Mucosa of stomach (tissue), 1 donor: Measurements from ENCODE around the gene SH3GL1.

Source experiments
- H3K27me3 ChIP-seq: one replicate; pipeline ENCODE4 v1.7.0; 2013; ENCODE audit warnings: mild to moderate bottlenecking, low read length; ENCODE audit not compliant: control insufficient read depth, insufficient read depth
- H3K36me3 ChIP-seq: one replicate; pipeline ENCODE4 v1.7.0; 2013; ENCODE audit warnings: low read length; ENCODE audit not compliant: control insufficient read depth, insufficient read depth
- H3K4me1 ChIP-seq: one replicate; pipeline ENCODE4 v1.7.0; 2013; ENCODE audit warnings: mild to moderate bottlenecking, low read length; ENCODE audit not compliant: control insufficient read depth, insufficient read depth
- H3K4me3 ChIP-seq: one replicate; pipeline ENCODE4 v1.7.0; 2013; ENCODE audit warnings: low read length
- H3K9ac ChIP-seq: one replicate; pipeline ENCODE4 v1.7.0; 2013; ENCODE audit warnings: mild to moderate bottlenecking, low read length, moderate library complexity
- H3K9me3 ChIP-seq: one replicate; pipeline ENCODE4 v1.7.0; 2013; ENCODE audit warnings: mild to moderate bottlenecking, low read length, moderate library complexity; ENCODE audit not compliant: control insufficient read depth
- donor health status: Pancreatic carcinoma.

SH3GL1 gene

GRCh38 chr19:4390017-4390566, 10.3 kb downstream of the SH3GL1 start:
- Histone ChIP-seq H3K9ac (peak overlapping the region; percentile 53), H3K4me1 (peaks cover 40% of the 10 kb centered on the region), H3K4me3 (no peak overlapping the region), H3K27me3 (no peaks in the 10 kb centered on the region), H3K9me3 (no peaks in the 10 kb centered on the region), H3K36me3 (peaks cover 7% of the 10 kb centered on the region)

- H3K4me3 ChIP-seq, result no peak overlapping the region
- peaks cover 40% of the 10 kb centered on the region for H3K4me1 ChIP-seq
- H3K9ac ChIP-seq, result peak overlapping the region; percentile 53
- no peaks in the 10 kb centered on the region for H3K27me3 ChIP-seq
- no peaks in the 10 kb centered on the region for H3K9me3 ChIP-seq
- peaks cover 7% of the 10 kb centered on the region for H3K36me3 ChIP-seq
Measured at GRCh38 chr19:4389511-4390016, 10.8 kb downstream of the SH3GL1 start.

- H3K4me3 ChIP-seq, result no peak overlapping the region
- H3K27me3 ChIP-seq, result no peaks in the 10 kb centered on the region
- peak overlapping the region; percentile 38 for H3K9ac ChIP-seq
- H3K4me1 ChIP-seq, result peaks cover 40% of the 10 kb centered on the region
- H3K9me3 ChIP-seq, result no peaks in the 10 kb centered on the region
- H3K36me3 ChIP-seq, result peaks cover 7% of the 10 kb centered on the region
Measured at GRCh38 chr19:4389064-4389375, 11.3 kb downstream of the SH3GL1 start.

GRCh38 chr19:4388337-4389063, 11.8 kb downstream of the SH3GL1 start:
- no peaks in the 10 kb centered on the region for H3K9me3 ChIP-seq
- no peaks in the 10 kb centered on the region for H3K27me3 ChIP-seq
- H3K4me1 ChIP-seq, result peaks cover 40% of the 10 kb centered on the region
- peak overlapping the region; percentile 38 for H3K9ac ChIP-seq
- no peak overlapping the region for H3K4me3 ChIP-seq
- peaks cover 7% of the 10 kb centered on the region for H3K36me3 ChIP-seq

GRCh38 chr19:4386041-4386782, 14.1 kb downstream of the SH3GL1 start:
- Histone ChIP-seq H3K27me3 (no peaks in the 10 kb centered on the region), H3K4me1 (peaks cover 30% of the 10 kb centered on the region)

GRCh38 chr19:4385291-4386040, 14.9 kb downstream of the SH3GL1 start:
- Histone ChIP-seq H3K4me1 (peaks cover 27% of the 10 kb centered on the region), H3K9me3 (no peaks in the 10 kb centered on the region), H3K4me3 (no peak overlapping the region), H3K9ac (no peak overlapping the region), H3K27me3 (no peaks in the 10 kb centered on the region), H3K36me3 (peaks cover 7% of the 10 kb centered on the region)

More at GRCh38 chr19:4386041-4386782, 14.1 kb downstream of the SH3GL1 start:
- H3K9me3 ChIP-seq, result no peaks in the 10 kb centered on the region
- peaks cover 7% of the 10 kb centered on the region for H3K36me3 ChIP-seq
- no peak overlapping the region for H3K4me3 ChIP-seq
- H3K9ac ChIP-seq, result no peak overlapping the region

- peaks cover 54% of the 10 kb centered on the region for H3K4me1 ChIP-seq
- no peak overlapping the region for H3K4me3 ChIP-seq
- no peak overlapping the region for H3K9ac ChIP-seq
- H3K27me3 ChIP-seq, result no peaks in the 10 kb centered on the region
- H3K36me3 ChIP-seq, result no peaks in the 10 kb centered on the region
- no peaks in the 10 kb centered on the region for H3K9me3 ChIP-seq
Measured at GRCh38 chr19:4380254-4380727, 20.1 kb downstream of the SH3GL1 start.

- Histone ChIP-seq H3K27me3 (no peaks in the 10 kb centered on the region), H3K4me3 (no peak overlapping the region), H3K9me3 (no peaks in the 10 kb centered on the region), H3K9ac (no peak overlapping the region), H3K36me3 (no peaks in the 10 kb centered on the region), H3K4me1 (peaks cover 60% of the 10 kb centered on the region)
Measured at GRCh38 chr19:4379383-4380253, 20.7 kb downstream of the SH3GL1 start.

- Histone ChIP-seq H3K9ac (no peak overlapping the region), H3K4me3 (no peak overlapping the region), H3K27me3 (no peaks in the 10 kb centered on the region), H3K9me3 (no peaks in the 10 kb centered on the region), H3K4me1 (peaks cover 68% of the 10 kb centered on the region), H3K36me3 (no peaks in the 10 kb centered on the region)
Measured at GRCh38 chr19:4378886-4379285, 21.5 kb downstream of the SH3GL1 start.

GRCh38 chr19:4376991-4377781, 23.2 kb downstream of the SH3GL1 start:
- no peak overlapping the region for H3K4me3 ChIP-seq
- no peaks in the 10 kb centered on the region for H3K9me3 ChIP-seq
- H3K9ac ChIP-seq, result no peak overlapping the region
- no peaks in the 10 kb centered on the region for H3K36me3 ChIP-seq
- peaks cover 83% of the 10 kb centered on the region for H3K4me1 ChIP-seq
- H3K27me3 ChIP-seq, result no peaks in the 10 kb centered on the region
